Kidney (tissue), 14 donors: ENCODE results near the gene ABCB9. TPM values are rescaled to one million over a fixed set of nuclear protein-coding genes. Genes with fewer than 3 reads are reported as not detected.

Source experiments
- DNase-seq, 5 donors: peaks; one replicate each; pipeline ENCODE4 v3.0.0-alpha.2; 2013 to 2020
- FAIRE-seq: peaks from 2 replicates; lab custom pipeline; 2012; peaks lifted over from hg19 to GRCh38; lab: Jason Lieb, UNC
- H3K27ac ChIP-seq, 2 donors: one replicate each; pipeline ENCODE4 v1.7.0; 2013; ENCODE audit warnings: low read depth in 2 of 2, low read length in 2 of 2, inconsistent platforms in 1 of 2
- H3K27me3 ChIP-seq: one replicate; pipeline ENCODE4 v1.7.1; 2013; ENCODE audit warnings: low read length, inconsistent platforms; ENCODE audit not compliant: control insufficient read depth, insufficient read depth
- H3K36me3 ChIP-seq, 3 donors: one replicate each; pipeline versions ENCODE4 v1.7.0 to v1.7.1; 2013; ENCODE audit warnings: low read length in 3 of 3, control low read depth in 1 of 3, inconsistent platforms in 1 of 3; ENCODE audit not compliant: insufficient read depth in 3 of 3, control insufficient read depth in 2 of 3
- H3K4me1 ChIP-seq, 3 donors: one replicate each; pipeline versions ENCODE4 v1.7.0 to v1.7.1; 2013; ENCODE audit warnings: low read length in 3 of 3, inconsistent platforms in 1 of 3, low read depth in 1 of 3; ENCODE audit not compliant: control insufficient read depth in 2 of 3, insufficient read depth in 2 of 3
- H3K4me3 ChIP-seq, 3 donors: one replicate each; pipeline versions ENCODE4 v1.7.0 to v1.8.1; 2013; ENCODE audit warnings: low read length in 3 of 3, control low read depth in 1 of 3, inconsistent platforms in 1 of 3
- H3K9ac ChIP-seq, 3 donors: one replicate each; pipeline versions ENCODE4 v1.7.0 to v1.7.1; 2013; ENCODE audit warnings: low read length in 3 of 3, control low read depth in 1 of 3, inconsistent platforms in 1 of 3
- H3K9me3 ChIP-seq, 3 donors: one replicate each; pipeline versions ENCODE4 v1.7.0 to v1.7.1; 2013; ENCODE audit warnings: low read length in 3 of 3, control low read depth in 1 of 3, inconsistent platforms in 1 of 3; ENCODE audit not compliant: control insufficient read depth in 2 of 3, insufficient read depth in 1 of 3
- CTCF ChIP-seq: IDR thresholded peaks from 3 replicates; pipeline ENCODE4 v1.5.1; 2012; ENCODE audit warnings: mild to moderate bottlenecking, moderate library complexity, borderline replicate concordance; ENCODE audit not compliant: insufficient read depth; ENCODE audit errors: extremely low read depth
- intact Hi-C: fragments of 100-400 bp; cut with DNase I; formaldehyde crosslinking; loops from one replicate; pipeline ENCODE4 v1.11.1; 2022
- polyA plus RNA-seq: library from polyadenylated mRNA; stranded (reverse); fragments of 350-450 nt; fragmentation: Illumina TruSeq; extraction: RNeasy Lipid Tissue Mini Kit (QIAGEN cat#74804); gene quantifications from one replicate; pipeline ENCODE4 v1.2.3, GENCODE V29; 2014; ENCODE audit warnings: low read depth, low replicate concordance; ENCODE audit not compliant: insufficient read depth
- total RNA-seq: library from RNA; stranded (reverse); fragmentation: NEBNext Ultra II Directional; extraction: Animal tissue kit (Norgen Biotek cat#: 25700); gene quantifications from one replicate; pipeline ENCODE4 v1.2.1, GENCODE V29; 2021
- donor health status: control.
- donor health status: control.
- donor health status: control.
- donor health status: control.
- donor health status: control.
- donor health status: DM: yes; HTN: yes; CAD: no.
- donor health status: Normal renal cell carcinoma (clear cell type).

ABCB9 gene
- total and polyA plus RNA-seq, 2 donors from 2014 or later = 4.6 to 7.6 TPM

GRCh38 chr12:122949816-122950675 is 16.2 kb downstream of the ABCB9 start:
- H3K9me3 ChIP-seq = no peaks in the 10 kb centered on the region
- no peak overlapping the region for H3K27ac ChIP-seq
- H3K9ac ChIP-seq = no peak overlapping the region
- no peak for TF ChIP-seq CTCF
- H3K4me1 ChIP-seq = peaks cover 0 to 6% (median 0%) of the 10 kb centered on the region in 3 donors
- intact Hi-C loops = loop anchor here (5.0 to 10.0 kb wide), 2 partner anchors 88 to 155 kb away; no protein-coding TSS in a partner anchor
- DNase-seq (peak in 1 of 5 donors; percentile 71), FAIRE-seq (no peak)
- H3K36me3 ChIP-seq = no peaks in the 10 kb centered on the region
- no peaks in the 10 kb centered on the region for H3K27me3 ChIP-seq
- H3K4me3 ChIP-seq = no peak overlapping the region

- H3K9ac ChIP-seq = no peak overlapping the region
- no peaks in the 10 kb centered on the region for H3K27me3 ChIP-seq
- H3K4me3 ChIP-seq = no peak overlapping the region
- intact Hi-C loops = no loop called here
- no peaks in the 10 kb centered on the region for H3K9me3 ChIP-seq
- H3K36me3 ChIP-seq = no peaks in the 10 kb centered on the region
- DNase-seq = no peak
- TF ChIP-seq CTCF = no peak
- no peak overlapping the region for H3K27ac ChIP-seq
- peaks cover 0 to 6% (median 0%) of the 10 kb centered on the region in 3 donors for H3K4me1 ChIP-seq
- no peak for FAIRE-seq
Measured at GRCh38 chr12:122949405-122949804, 16.9 kb downstream of the ABCB9 start.

GRCh38 chr12:122948605-122949004 is 17.7 kb downstream of the ABCB9 start:
- H3K4me1 ChIP-seq = peaks cover 0 to 6% (median 0%) of the 10 kb centered on the region in 3 donors
- no peak overlapping the region for H3K4me3 ChIP-seq
- DNase-seq (peak in 1 of 5 donors; percentile 70), FAIRE-seq (no peak)
- no peaks in the 10 kb centered on the region for H3K27me3 ChIP-seq
- no peaks in the 10 kb centered on the region for H3K36me3 ChIP-seq
- intact Hi-C loops = no loop called here
- TF ChIP-seq CTCF = no peak
- no peaks in the 10 kb centered on the region for H3K9me3 ChIP-seq
- H3K9ac ChIP-seq = no peak overlapping the region
- no peak overlapping the region for H3K27ac ChIP-seq
